Stimulated activated naive CD8-positive, alpha-beta T cell treated with anti-CD3 and anti-CD28 coated beads, Interleukin-15, Interleukin-2, amounts not matched to agents 100 U/mL and 50 U/mL, for 24 hours (primary cell): Measurements from ENCODE around the gene MYO1H.
"Not testable (repeated sequence)": the region's sequence is repeated elsewhere in the genome, so short reads cannot be mapped to it uniquely, and the experiment has no call there.

Experiments used
- ATAC-seq: fragments of 150-1000 bp; cut with Tn5 transposase; one replicate; pipeline ENCODE4 v1.10.0; 2021
- DNase-seq: peaks from one replicate; pipeline ENCODE4 v3.0.0; 2021

MYO1H gene

DNA sequence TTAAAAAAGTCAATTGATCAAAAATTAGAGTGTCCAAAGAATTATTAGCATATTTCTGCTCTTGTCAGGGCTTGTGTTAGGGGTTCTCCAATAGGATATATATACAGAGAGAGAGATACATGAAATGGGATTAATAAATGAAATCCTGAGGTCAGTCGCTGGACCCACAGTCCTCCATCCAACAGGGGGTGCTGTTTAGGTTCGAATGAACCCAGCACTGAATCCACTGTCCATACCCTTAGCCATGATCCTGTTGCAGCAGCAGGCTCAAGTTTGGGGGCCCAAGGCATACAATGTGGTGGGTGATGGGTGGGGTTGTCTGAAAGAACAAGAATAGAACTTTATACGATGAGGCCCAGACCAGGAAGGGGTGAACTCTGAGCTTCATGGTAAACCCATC lies 780 bp upstream of the MYO1H start:
- DNase-seq (peak; percentile 11), ATAC-seq (no peak)

DNA sequence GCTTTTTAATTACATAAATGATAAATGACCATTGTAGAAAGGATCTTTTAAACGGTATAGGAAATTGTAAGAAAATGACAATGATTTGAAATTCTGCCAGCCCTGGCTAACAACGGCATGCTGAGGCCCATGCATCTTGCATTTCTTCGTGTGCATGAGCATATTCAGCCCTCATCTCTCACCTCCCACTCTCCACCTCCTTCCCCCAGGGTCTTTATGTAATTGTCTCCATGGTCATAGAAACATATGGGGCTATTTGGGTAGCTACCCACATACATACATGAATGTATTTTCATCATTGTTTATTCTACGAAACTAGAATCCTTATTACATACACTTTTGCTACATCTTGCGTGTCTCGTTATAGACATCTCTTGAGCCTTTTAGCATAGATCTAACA lies 4.5 kb downstream of the MYO1H start:
- DNase-seq: no peak
- no peak for ATAC-seq

DNA sequence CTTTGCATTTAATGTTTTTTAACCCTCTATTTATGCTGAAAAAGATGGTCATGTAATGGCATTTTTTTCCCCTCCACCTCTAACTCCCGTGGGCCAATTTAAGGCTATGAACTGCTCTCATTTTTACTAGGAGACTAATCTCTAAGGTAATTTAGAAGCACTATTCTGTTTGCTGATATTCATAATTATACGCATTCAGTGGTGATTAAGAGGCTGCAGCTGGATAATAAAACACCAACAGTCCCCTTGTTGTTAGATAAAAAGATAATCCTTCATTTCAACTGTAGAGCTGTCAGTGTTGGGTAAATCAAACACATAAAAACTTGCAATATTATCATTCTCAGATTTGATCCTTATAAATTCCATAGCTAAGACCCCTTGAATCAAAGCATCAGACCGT lies 8.9 kb downstream of the MYO1H start:
- no peak for DNase-seq

DNA sequence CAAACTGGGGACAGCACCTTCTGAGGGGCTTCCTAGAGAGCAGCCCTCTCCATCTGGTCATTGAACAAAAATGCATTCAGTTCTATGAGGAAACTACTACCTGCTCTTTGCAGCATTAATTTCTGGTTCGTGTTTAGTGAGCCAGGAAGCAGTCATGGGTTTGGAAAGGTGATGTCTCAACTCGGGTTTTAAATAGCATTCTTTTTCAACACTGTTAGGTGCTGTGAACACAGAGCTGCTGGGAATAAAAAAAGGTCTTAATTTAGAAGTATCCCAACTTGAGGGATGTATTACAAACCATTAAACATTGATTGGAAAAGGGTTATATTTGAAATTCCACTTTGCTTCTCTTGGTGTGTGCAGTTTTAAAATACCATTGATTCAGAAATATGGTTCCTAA lies 9.3 kb downstream of the MYO1H start:
- ATAC-seq (no peak), DNase-seq (no peak)

More for the DNA sequence above, 8.9 kb downstream of the MYO1H start:
- ATAC-seq: no peak

DNA sequence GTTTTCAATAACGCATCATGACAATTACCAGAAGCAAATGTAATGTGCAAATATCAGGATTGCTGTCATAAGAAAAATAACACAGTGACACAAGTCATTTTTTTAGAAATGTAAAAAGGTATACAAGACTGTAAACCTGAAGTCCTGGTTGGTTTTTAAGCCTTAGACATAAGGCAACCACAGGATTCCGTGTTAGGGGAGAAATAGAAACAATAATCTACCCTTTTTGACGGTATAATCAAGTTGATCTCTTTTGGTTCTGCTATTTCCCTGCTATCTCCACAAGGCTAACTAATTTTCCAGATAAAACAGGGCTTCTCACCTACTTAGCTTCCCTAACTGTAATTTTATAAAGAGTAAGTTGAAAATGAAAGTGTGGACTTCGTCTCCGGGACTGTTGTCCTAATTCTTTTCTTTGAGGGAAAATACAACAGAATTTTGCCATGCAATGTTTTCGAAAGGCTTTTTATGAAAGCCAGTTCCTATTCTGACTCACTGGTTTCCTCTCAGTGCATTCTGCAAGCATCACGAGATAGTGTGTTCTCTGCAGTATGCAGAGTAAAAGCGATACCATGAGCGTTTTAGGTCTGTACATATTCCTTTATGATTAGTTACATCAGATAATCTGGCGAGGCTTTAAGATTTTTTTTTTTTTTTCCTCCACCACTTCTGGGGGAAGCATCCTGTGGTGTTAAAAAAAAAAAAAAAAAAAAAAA lies 10.6 kb downstream of the MYO1H start:
- DNase-seq: no peak
- peak; percentile 95 for ATAC-seq

DNA sequence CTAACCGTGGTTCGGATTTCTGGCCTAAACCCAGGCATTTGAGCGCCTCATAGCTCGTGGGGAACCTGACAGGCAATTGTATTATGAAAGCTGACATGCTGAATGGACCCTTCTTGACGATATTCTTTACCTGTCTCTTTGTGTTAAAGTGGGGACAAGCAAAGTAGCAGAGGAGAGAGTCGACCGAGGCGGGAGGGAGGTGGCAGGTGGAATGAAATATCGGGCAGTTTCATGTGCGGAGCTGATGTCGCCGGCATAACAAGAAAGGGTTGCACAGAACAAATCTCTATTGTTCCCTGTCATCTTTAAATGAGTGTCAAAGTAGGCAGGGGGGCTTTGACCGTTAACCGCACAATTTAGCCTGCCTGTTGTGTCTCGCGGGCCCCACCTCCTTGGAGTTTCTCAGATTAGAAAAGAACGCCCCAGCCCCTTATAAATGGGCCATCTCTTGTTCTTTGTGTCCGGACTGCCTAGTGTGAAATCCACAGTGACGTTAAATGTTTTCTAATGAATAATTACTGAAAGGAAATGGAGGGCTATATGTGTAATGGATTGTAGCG lies 11.5 kb downstream of the MYO1H start:
- DNase-seq: no peak

DNA sequence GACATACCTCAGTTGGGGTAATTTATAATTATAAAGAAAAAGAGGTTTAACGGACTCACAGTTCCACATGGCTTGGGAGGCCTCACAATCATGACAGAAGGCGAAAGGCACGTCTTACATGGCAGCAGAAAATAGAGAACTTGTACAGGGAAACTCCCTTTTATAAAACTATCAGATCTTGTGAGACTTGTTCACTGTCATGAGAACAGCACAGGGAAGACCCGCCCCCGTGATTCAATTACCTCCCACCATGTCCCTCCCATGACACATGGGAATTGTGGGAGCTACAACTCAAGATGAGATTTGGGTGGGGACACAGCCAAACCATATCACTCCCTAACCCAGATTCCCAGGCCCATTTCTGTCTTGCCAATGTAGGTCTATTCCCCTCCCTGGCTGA lies 22.1 kb downstream of the MYO1H start:
- DNase-seq (no peak), ATAC-seq (no peak)

More for the DNA sequence above, 11.5 kb downstream of the MYO1H start:
- ATAC-seq: no peak

DNA sequence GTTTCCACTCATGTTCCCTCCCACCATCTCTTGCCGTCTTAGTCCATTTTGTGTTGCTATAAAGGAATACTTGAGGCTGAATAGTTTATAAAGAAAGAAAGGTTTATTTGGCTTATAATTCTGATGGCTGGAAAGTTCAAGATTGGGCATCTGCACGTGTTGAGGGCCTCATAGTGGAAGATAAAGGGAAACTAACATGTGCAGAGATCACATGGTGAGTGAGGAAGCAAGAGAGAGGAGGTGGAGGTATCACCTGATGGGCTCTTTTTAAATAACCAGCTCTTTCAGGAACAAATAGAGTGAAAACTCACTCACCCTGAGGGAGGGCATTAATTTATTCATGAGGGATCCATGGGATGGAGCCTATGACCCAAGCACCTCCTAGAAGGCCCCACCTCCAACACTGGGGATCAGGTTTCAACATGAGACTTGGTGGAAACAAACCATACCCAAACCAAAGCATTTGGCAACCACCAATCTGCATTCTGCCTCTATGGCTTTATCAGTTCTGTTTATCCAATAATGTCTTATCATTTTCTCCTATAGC lies 29.5 kb downstream of the MYO1H start:
- no peak for ATAC-seq

DNA sequence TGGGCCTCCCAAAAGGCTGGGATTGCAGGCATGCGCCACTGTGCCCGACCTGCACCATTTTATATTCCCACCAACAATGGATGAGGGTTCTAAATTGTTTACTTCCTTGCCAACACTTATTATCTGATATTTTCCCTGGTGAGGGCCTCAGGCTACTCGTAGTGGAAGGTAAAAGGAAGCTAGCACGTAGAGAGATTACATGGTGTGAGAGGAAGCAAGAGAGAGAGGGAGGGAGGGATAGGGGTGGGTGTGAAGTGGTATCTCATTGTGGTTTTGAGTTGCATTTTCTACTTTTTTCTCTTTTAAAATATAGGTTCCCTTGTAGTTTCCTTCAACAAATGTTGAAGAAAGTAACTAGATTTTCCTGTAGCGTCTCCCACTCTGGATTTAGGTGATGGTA lies 30.9 kb downstream of the MYO1H start:
- DNase-seq (no peak), ATAC-seq (no peak)

More for the DNA sequence above, 29.5 kb downstream of the MYO1H start:
- no peak for DNase-seq

DNA sequence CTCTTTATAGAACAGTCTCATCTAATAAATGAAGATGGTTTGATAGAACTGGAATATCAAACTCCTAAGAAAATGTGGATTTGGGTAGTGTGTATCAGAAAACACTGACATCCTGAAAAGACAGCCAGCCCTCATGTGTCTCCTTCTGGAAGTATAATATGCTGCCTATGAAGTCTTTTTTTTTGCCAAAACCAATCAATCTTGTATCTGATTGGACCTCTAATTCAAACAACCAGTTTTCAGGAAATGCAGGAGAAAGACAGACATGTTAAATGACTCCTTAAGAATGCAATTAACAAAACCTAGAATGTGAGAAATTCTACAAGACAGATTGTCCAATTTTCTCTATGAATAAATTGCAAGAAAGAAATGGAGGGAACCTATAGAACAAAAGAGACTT lies 34.3 kb downstream of the MYO1H start:
- DNase-seq (no peak), ATAC-seq (no peak)

DNA sequence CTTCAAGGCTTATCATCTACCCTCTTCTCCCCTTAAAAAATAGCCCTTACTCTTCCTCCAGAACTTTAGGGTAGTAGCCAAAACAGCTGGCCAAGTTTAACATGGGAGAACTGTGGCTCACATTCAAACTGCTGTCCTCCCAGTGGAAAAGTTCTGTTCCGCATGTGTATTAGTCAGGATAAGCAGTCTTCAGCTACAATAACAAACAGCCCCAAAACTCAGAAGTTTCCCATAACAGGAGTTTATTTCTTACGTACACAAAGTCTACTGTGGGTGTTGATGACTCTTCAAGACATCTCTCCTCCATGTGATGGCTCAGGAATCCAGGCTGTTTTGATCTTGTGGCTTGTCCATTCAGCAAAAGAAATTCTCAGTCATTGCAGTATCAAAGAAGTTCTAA lies 35.5 kb downstream of the MYO1H start:
- no peak for DNase-seq
- no peak for ATAC-seq

DNA sequence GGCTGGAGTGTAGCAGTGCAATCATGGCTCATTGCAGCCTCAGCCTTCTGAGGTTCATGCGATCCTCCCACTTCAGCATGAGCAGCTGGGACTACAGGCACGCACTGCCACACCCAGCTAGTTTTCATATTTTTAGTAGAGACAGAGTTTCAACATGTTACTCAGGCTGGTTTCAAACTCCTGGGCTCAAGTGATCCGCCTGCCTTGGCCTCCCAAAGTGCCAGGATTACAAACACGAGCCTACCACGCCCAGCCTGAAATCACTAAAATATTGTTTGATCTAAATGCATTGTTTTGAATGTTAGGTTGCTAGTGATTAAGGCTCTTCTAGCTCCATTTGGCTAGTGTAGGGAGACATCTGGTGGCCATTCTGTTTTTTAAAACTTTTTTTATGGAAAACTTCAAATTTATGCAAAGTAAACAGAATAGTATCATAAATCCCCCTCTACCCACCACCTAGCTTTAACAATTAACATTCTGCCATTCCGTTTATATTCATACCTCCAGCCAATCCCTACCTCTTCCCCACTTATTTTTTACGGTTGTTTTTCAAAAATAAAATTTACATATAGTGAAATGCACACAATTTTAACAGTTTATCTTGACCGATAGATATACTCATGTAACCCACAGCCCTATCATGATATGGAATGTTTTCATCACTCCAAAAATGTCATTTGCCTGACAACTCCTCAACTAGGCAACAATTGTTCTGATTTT lies 37.8 kb downstream of the MYO1H start:
- DNase-seq (no peak), ATAC-seq (no peak)

DNA sequence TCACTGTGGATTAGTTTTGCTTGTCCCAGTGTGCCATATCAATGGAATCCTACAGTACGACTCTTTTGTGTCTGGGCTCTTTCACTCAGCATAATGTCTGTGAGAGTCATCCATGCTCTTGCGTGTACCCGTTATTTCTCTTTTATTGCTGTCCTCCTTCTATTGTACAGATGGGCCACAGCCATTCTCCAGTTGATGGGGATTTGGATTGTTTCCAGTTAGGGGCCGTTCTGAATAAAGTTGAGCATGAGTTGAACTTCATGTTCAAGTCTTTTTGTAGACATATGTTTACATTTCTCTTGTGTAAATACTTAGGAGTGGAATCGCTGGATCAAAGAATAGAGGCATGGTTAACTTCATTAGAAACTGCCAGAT lies 38.3 kb downstream of the MYO1H start:
- DNase-seq: no peak
- ATAC-seq: no peak

DNA sequence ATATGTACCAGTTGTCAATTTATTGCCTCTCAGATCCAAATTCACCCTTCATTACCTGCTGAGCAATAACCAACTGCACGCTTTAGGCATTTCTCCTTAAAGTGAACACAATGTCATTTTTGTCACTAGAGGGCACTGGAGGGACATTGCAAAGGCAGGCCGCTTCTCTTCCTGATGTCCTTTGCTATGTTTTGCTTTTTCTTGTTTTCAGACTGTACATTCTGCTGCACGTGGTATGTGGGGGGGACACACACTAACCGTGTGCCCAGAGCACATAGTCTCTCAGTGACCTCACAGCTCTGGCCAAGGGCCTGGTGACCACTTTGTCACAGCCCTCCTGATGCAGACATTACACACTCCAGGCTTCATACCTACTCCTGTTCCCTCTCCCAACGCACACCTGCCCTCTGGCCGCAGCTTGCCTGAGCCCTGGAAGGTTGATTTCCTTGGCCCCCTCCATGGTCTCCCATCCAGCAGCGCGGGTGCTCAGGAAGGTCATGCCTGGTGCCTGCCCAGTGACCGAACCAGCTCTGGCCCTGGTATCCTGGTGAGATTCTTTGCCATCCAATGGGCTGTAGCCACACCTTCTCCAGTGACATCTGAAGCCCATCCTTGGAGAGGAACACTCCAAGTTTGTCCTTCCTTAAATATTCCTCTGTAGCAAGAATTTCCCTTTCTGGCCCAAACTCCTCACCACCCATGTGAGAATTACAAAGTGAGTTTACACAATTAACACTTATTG lies 39.9 kb downstream of the MYO1H start:
- no peak for DNase-seq
- no peak for ATAC-seq

DNA sequence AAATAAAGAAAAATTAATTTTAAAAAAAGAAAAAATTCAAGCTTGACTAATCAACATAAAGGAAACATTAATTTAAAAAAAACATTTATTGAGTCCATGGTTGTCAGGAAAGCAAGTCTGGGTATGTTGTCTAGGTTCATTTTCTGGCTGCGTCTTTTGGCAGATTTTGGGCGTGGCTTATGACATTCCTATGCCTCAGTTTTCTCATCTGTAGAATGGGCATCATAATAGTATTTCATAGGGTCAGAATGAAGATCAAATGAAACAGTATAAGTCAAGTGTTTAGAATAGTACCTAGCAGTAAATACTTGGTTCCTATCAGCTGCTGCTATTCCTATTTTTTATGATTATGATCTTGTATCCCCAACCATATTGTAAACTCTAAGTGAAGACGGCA lies 40.5 kb downstream of the MYO1H start:
- no peak for ATAC-seq
- DNase-seq: no peak

DNA sequence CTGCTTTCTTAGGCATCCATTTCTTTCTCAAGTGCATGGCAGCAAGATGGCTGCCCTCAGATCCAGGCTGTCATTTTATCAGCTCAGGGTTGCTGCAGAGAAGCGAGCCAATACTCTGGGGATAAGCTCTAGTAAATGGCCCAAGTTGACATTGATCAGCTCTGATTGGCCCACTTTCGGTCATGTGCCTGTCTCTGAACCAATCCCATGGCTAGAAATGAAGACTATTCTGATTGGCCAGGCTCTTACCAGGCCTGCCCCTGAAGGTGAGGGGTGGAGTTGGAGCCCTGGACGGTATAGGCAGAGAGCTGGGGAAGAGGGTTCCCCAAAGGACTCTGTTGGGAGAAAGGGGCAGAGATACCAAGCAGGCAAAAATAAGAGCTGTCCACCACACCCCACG lies 41.4 kb downstream of the MYO1H start:
- ATAC-seq (peak; percentile 43), DNase-seq (no peak)

DNA sequence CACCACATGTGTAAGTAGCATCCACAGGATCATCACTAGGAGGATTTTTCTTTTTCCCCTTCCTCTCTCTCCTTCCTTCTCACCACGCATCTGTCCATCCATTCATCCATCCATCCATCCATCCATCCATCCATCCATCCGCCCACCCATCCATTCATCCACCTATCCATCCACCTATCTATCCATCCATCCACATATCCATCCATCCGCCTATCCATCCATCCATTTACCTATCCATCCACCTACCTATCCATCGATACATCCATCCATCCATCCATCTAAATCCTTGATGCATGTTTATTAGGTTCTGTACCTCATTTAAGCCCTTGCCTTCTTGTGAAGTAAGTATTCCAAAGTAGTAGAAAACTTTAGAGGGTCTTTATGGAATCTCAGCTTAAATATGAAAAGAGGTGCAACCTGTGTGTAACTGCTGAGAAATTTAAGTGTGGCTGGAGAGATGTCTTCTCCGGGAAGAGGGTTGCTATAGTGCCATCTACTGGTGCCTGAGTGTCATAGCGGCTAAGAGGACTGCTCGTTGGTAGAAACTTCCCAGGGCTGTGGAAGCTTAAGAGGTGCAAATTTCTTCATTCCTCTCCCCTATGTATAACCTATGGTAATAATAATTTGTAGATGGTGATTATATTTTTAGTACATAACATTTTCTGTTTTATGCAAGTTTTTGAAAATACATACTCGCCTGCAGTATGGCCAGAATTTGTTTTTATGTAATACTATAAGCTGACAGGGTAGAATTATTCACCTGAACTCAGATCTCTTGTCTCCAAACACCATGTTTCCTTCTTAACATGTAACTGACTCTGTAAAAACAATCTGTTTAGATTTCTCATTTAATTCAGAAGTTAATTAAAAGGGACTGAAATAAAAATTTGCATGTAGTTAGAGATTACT lies 46.0 kb downstream of the MYO1H start:
- DNase-seq (peak; percentile 14), ATAC-seq (peak; percentile 61)

DNA sequence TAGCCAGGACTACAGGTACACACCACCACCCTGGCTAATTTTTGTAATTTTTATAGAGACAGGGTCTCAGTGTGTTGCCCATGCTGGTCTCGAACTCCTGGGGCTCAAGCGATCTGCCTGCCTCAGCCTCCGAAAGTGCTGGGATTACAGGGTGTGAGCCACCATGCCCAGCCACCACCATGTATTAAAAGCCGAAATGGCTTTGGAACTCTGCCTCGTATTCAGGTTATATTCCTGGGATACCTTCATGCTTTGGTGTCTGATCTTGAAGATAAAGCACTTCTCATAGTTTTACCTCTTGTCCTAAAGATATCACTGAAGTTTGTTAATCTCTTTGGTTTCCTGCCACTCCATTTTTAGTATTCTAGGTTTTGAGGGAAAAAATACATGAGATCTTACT lies 47.2 kb downstream of the MYO1H start:
- no peak for ATAC-seq
- no peak for DNase-seq

DNA sequence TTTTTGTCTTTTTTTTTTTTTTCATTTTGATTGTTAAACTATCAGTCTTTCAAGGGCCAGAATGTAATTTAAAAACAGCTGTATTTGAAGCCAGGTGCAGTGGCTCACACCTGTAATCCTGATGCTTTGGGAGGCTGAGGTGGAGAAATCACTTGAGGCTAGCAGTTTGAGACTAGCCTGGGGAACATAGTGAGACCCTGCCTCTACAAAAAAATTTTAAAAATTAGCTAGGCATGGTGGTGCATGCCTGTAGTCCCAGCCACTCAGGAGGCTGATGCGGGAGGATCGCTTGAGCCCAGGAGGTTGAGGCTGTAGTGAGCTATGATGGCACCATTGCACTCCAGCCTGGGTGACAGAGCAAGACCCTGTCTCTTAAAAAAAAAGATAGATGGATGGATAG lies 57.1 kb downstream of the MYO1H start:
- DNase-seq, ATAC-seq: not testable (repeated sequence)

DNA sequence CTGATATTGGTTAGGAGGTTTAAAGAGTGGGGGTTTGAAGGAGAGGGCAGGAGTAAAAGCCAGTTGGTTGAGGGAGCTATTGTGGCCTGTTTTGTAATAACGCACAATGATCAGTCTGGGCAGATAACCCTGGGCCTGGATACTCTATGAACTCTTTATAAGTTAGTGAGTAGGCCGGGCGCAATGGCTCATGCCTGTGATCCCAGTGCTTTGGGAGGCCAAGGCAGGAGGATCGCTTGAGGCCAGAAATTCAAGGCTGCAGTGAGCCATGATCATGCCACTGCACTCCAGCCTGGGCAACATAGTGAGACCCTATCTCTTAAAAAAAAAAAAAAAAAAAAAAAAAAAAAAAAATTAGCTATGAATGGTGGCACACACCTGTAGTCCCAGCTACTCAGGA lies 58.4 kb downstream of the MYO1H start:
- DNase-seq, ATAC-seq: not testable (repeated sequence)

DNA sequence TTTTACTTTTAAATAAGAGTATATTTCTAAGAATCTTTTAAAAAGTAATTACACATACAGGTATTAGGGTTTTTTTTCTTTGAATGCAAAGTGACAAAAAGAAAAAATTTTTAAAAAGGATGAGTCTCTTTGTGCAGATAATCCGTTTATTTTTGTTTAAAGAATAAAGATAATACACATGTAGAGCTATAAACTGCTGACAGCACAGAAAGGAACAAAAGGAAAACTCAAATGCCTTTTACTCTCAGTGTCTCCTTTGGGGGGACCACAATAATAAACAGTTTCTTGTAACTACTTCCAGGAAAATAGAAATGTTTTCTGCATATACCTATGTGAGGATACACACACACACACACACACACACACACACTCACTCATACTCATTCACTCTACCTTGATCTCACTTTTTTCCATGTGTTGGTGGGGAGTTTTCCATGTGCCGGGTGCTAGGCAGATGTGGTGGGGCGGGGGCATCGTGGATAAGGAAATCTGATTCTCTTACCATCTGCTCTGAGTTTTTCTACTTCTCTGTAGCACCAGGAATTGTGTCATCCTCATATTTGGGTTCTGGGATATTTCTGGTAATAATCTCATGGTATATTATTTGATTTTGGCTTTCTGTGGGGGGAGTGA lies 71.3 kb downstream of the MYO1H start:
- ATAC-seq (no peak), DNase-seq (no peak)
